ENCODE data around the gene STK38. TPM values are rescaled to one million over a fixed set of nuclear protein-coding genes. Genes with fewer than 3 reads are reported as not detected.

The STK38 gene
- total RNA-seq, 1 experiment from 2014 or later, result 20.1 TPM

DNA sequence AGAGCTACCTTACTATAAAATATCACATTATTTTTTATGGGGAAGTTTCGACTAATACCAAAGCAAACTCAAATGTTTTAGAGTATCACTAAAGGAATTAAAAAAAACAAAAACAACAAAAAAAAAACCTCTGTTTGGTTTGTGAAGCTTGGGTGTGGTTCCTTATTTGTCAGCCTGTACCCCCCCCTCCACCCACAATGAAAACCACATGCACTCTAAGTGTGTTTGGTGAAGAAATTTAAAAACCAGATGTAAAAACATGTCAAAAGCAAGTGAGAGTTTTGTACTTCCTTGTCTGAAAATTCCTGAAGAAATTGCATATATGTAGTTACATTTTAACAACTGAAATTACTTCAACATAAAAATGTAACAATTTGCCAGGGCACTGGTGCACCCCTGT lies 3.1 kb downstream of the STK38 start:
- peaks cover 31% of the 10 kb centered on the region for H3K79me2 ChIP-seq (ENCODE audit: insufficient read depth, low read length)
- ATAC-seq (no peak), DNase-seq (ENCODE audit: low read depth, low spot score) (no peak)
- H3K9me2 ChIP-seq (ENCODE audit: insufficient read depth), result no peaks in the 10 kb centered on the region
- no TSS peak for BruUV-seq (replicated peaks)
- intact Hi-C loops (cut with micrococcal nuclease), result no loop called here
- RAD21 ChIA-PET (ENCODE audit: low non-redundant PET in 1 of 2, low total read pairs in 2 of 2, uncharacterized antibody in 2 of 2, unreplicated experiment in 2 of 2), result interaction anchor here in 1 of 2 experiments (0.6 kb wide), 1 partner anchor 58 kb away, joined by 4 read pairs; no protein-coding TSS in a partner anchor
- CTCF ChIA-PET, result no interaction called here
- H3K36me3 ChIP-seq (ENCODE audit: control insufficient read depth in 1 of 2, insufficient read depth in 2 of 2, low read length in 2 of 2), result peaks cover 5 to 11% of the 10 kb centered on the region in 2 experiments; a peak in 3 of 4 replicates
- no peak overlapping the region for H3K27ac ChIP-seq (ENCODE audit: low read depth, low read length)
- H3K27me3 ChIP-seq (ENCODE audit: insufficient read depth, low read length), result no peaks in the 10 kb centered on the region
- H2AFZ ChIP-seq (ENCODE audit: low read depth, low read length, poor library complexity, severe bottlenecking), result no peak overlapping the region
- H3K9me3 ChIP-seq (ENCODE audit: control insufficient read depth in 1 of 2, insufficient read depth in 1 of 2, low read depth in 1 of 2, low read length in 2 of 2), result no peaks in the 10 kb centered on the region
- POLR2A ChIA-PET, result no interaction called here
- TF ChIP-seq SP1 (IDR thresholded peaks at IDR 0.05; ENCODE audit: low read depth) (no peak), SRF (IDR thresholded peaks at IDR 0.05; ENCODE audit: low read depth) (no peak), JUND (IDR thresholded peaks at IDR 0.05) (no peak), YY1 (IDR thresholded peaks at IDR 0.05; ENCODE audit: extremely low read depth, insufficient replicate concordance, low read depth, low read length) (no peak), EZH2phosphoT487 (IDR thresholded peaks at IDR 0.05; ENCODE audit: borderline replicate concordance) (no peak), CEBPB (IDR thresholded peaks at IDR 0.05; ENCODE audit: low read depth) (no peak), ZFX (IDR thresholded peaks at IDR 0.05) (no peak), SIN3A (IDR thresholded peaks at IDR 0.05; ENCODE audit: low read depth) (no peak), TCF7L2 (IDR thresholded peaks at IDR 0.05; ENCODE audit: borderline replicate concordance, extremely low read depth, insufficient read depth, insufficient read length) (no peak), FOSL1 (IDR thresholded peaks at IDR 0.05; ENCODE audit: low read depth) (no peak), RAD21 (IDR thresholded peaks at IDR 0.05; ENCODE audit: low read depth) (no peak), EGR1 (IDR thresholded peaks at IDR 0.05; ENCODE audit: low read depth) (no peak), CTCF (IDR thresholded peaks at IDR 0.05 in 2 of 3, conservative IDR thresholded peaks at IDR 0.05 in 1 of 3; ENCODE audit: borderline replicate concordance in 1 of 3, insufficient read depth in 1 of 3, low read depth in 2 of 3, low read length in 2 of 3) (no peak)
- TF ChIP-seq, protein P1, sequence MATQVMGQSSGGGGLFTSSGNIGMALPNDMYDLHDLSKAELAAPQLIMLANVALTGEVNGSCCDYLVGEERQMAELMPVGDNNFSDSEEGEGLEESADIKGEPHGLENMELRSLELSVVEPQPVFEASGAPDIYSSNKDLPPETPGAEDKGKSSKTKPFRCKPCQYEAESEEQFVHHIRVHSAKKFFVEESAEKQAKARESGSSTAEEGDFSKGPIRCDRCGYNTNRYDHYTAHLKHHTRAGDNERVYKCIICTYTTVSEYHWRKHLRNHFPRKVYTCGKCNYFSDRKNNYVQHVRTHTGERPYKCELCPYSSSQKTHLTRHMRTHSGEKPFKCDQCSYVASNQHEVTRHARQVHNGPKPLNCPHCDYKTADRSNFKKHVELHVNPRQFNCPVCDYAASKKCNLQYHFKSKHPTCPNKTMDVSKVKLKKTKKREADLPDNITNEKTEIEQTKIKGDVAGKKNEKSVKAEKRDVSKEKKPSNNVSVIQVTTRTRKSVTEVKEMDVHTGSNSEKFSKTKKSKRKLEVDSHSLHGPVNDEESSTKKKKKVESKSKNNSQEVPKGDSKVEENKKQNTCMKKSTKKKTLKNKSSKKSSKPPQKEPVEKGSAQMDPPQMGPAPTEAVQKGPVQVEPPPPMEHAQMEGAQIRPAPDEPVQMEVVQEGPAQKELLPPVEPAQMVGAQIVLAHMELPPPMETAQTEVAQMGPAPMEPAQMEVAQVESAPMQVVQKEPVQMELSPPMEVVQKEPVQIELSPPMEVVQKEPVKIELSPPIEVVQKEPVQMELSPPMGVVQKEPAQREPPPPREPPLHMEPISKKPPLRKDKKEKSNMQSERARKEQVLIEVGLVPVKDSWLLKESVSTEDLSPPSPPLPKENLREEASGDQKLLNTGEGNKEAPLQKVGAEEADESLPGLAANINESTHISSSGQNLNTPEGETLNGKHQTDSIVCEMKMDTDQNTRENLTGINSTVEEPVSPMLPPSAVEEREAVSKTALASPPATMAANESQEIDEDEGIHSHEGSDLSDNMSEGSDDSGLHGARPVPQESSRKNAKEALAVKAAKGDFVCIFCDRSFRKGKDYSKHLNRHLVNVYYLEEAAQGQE (IDR thresholded peaks at IDR 0.05; ENCODE audit: low read depth), result no peak
- TF ChIP-seq, protein P2, sequence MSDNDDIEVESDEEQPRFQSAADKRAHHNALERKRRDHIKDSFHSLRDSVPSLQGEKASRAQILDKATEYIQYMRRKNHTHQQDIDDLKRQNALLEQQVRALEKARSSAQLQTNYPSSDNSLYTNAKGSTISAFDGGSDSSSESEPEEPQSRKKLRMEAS (IDR thresholded peaks at IDR 0.05), result no peak
- peaks cover 9 to 19% of the 10 kb centered on the region in 2 experiments; a peak in 3 of 4 replicates for H3K4me1 ChIP-seq (ENCODE audit: control insufficient read depth in 1 of 2, insufficient read depth in 2 of 2, low read length in 2 of 2)
- no peak overlapping the region for H3K9ac ChIP-seq (ENCODE audit: low read length)
- H4K20me1 ChIP-seq (ENCODE audit: insufficient read depth), result no peaks in the 10 kb centered on the region
- H3K4me2 ChIP-seq (ENCODE audit: low read length), result no peak overlapping the region
- H3K4me3 ChIP-seq (replicated peaks in 1 of 2; ENCODE audit: low read depth in 1 of 2, low read length in 2 of 2), result no peak overlapping the region

All from HCT116 (cell line).